Measurements from ENCODE around the gene ZNF639. TPM values are rescaled to one million over a fixed set of nuclear protein-coding genes. Genes with fewer than 3 reads are reported as not detected.

Gene ZNF639
- polyA plus RNA-seq, 1 donor (not counting 4 experiments of a cell fraction or from before 2014, with no cell fraction given) = 15.8 TPM

GRCh38 chr3:179318876-179319275 is 4.0 kb upstream of the ZNF639 start:
- no peaks in the 10 kb centered on the region for H3K36me3 ChIP-seq (ENCODE audit: control insufficient read depth in 2 of 2, extremely low read depth in 1 of 2, insufficient read depth in 2 of 2, low read length in 2 of 2)
- TF ChIP-seq EZH2 (IDR thresholded peaks at IDR 0.05; ENCODE audit: low read length) = no peak
- TF ChIP-seq, protein P1, sequence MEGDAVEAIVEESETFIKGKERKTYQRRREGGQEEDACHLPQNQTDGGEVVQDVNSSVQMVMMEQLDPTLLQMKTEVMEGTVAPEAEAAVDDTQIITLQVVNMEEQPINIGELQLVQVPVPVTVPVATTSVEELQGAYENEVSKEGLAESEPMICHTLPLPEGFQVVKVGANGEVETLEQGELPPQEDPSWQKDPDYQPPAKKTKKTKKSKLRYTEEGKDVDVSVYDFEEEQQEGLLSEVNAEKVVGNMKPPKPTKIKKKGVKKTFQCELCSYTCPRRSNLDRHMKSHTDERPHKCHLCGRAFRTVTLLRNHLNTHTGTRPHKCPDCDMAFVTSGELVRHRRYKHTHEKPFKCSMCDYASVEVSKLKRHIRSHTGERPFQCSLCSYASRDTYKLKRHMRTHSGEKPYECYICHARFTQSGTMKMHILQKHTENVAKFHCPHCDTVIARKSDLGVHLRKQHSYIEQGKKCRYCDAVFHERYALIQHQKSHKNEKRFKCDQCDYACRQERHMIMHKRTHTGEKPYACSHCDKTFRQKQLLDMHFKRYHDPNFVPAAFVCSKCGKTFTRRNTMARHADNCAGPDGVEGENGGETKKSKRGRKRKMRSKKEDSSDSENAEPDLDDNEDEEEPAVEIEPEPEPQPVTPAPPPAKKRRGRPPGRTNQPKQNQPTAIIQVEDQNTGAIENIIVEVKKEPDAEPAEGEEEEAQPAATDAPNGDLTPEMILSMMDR (optimal IDR thresholded peaks at IDR 0.05 in 1 of 3, IDR thresholded peaks at IDR 0.05 in 1 of 3, conservative IDR thresholded peaks at IDR 0.05 in 1 of 3; ENCODE audit: extremely low read depth in 1 of 3, insufficient read depth in 2 of 3, low read length in 3 of 3) = no peak
- no peaks in the 10 kb centered on the region for H3K9me1 ChIP-seq (ENCODE audit: control insufficient read depth, extremely low read depth, insufficient read depth, low read length)
- H3K9ac ChIP-seq (ENCODE audit: control insufficient read depth, extremely low read depth, insufficient read depth, low read length) = no peak overlapping the region
- H3K4me2 ChIP-seq (ENCODE audit: control insufficient read depth, extremely low read depth, insufficient read depth, low read depth, low read length) = no peak overlapping the region
- no peaks in the 10 kb centered on the region for H3K9me3 ChIP-seq (ENCODE audit: control insufficient read depth, low read depth, low read length)
- no peak overlapping the region for H3K4me3 ChIP-seq (ENCODE audit: control insufficient read depth in 2 of 3, extremely low read depth in 1 of 3, insufficient read depth in 2 of 3, low read depth in 1 of 3, low read length in 3 of 3)
- peaks cover 9% of the 10 kb centered on the region for H3K4me1 ChIP-seq (ENCODE audit: control insufficient read depth, extremely low read depth, insufficient read depth, low read length)
- DNase-seq (ENCODE audit: low read depth, low spot score) (no peak), FAIRE-seq (no peak)
- dilution Hi-C loops (cut with MboI; ENCODE audit: extremely low pct_ligation_motif_present, low sequenced_read_pairs) = no loop called here
- peaks cover 9% of the 10 kb centered on the region for H3K79me2 ChIP-seq (ENCODE audit: control insufficient read depth, insufficient read depth, low read length)
- no peak overlapping the region for H3K27ac ChIP-seq (ENCODE audit: control insufficient read depth, insufficient read depth, low read length)
- H3K27me3 ChIP-seq (ENCODE audit: control insufficient read depth, extremely low read depth, insufficient read depth, low read length) = no peaks in the 10 kb centered on the region
- no peaks in the 10 kb centered on the region for H4K20me1 ChIP-seq (ENCODE audit: control insufficient read depth, extremely low read depth, insufficient read depth, low read length)
- H2AFZ ChIP-seq (ENCODE audit: control insufficient read depth, low read length) = no peak overlapping the region

GRCh38 chr3:179321668-179322285 is 1.1 kb upstream of the ZNF639 start:
- peak overlapping the region in 2 of 3 experiments; percentile 85 to 94 for H3K4me3 ChIP-seq (ENCODE audit: control insufficient read depth in 2 of 3, extremely low read depth in 1 of 3, insufficient read depth in 2 of 3, low read depth in 1 of 3, low read length in 3 of 3)
- TF ChIP-seq, protein P1 (optimal IDR thresholded peaks at IDR 0.05 in 1 of 3, IDR thresholded peaks at IDR 0.05 in 1 of 3, conservative IDR thresholded peaks at IDR 0.05 in 1 of 3; ENCODE audit: extremely low read depth in 1 of 3, insufficient read depth in 2 of 3, low read length in 3 of 3) = peak; percentile 27 to 56 (median 40)
- no peak for TF ChIP-seq EZH2 (IDR thresholded peaks at IDR 0.05; ENCODE audit: low read length)
- no peaks in the 10 kb centered on the region for H3K9me3 ChIP-seq (ENCODE audit: control insufficient read depth, low read depth, low read length)
- no peaks in the 10 kb centered on the region for H3K27me3 ChIP-seq (ENCODE audit: control insufficient read depth, extremely low read depth, insufficient read depth, low read length)
- H3K79me2 ChIP-seq (ENCODE audit: control insufficient read depth, insufficient read depth, low read length) = peaks cover 37% of the 10 kb centered on the region
- peak overlapping the region; percentile 96 for H2AFZ ChIP-seq (ENCODE audit: control insufficient read depth, low read length)
- DNase-seq (ENCODE audit: low read depth, low spot score) (no peak), FAIRE-seq (no peak)
- H3K9ac ChIP-seq (ENCODE audit: control insufficient read depth, extremely low read depth, insufficient read depth, low read length) = peak overlapping the region; percentile 96
- H3K9me1 ChIP-seq (ENCODE audit: control insufficient read depth, extremely low read depth, insufficient read depth, low read length) = no peaks in the 10 kb centered on the region
- peak overlapping the region; percentile 82 for H3K4me2 ChIP-seq (ENCODE audit: control insufficient read depth, extremely low read depth, insufficient read depth, low read depth, low read length)
- dilution Hi-C loops (cut with MboI; ENCODE audit: extremely low pct_ligation_motif_present, low sequenced_read_pairs) = no loop called here
- H3K27ac ChIP-seq (ENCODE audit: control insufficient read depth, insufficient read depth, low read length) = peak overlapping the region; percentile 90
- H4K20me1 ChIP-seq (ENCODE audit: control insufficient read depth, extremely low read depth, insufficient read depth, low read length) = no peaks in the 10 kb centered on the region
- peaks cover 18% of the 10 kb centered on the region for H3K4me1 ChIP-seq (ENCODE audit: control insufficient read depth, extremely low read depth, insufficient read depth, low read length)
- H3K36me3 ChIP-seq (ENCODE audit: control insufficient read depth in 2 of 2, extremely low read depth in 1 of 2, insufficient read depth in 2 of 2, low read length in 2 of 2) = no peaks in the 10 kb centered on the region
